ENCODE data around the gene LIMK2.
"Not testable (repeated sequence)": the region's sequence is repeated elsewhere in the genome, so short reads cannot be mapped to it uniquely, and the experiment has no call there.

The LIMK2 gene

GRCh38 chr22:31233001-31233400 is 20.9 kb downstream of the LIMK2 start:
- TF ChIP-seq L3MBTL2 (conservative IDR thresholded peaks at IDR 0.05), result no peak
- TF ChIP-seq PKNOX1 (IDR thresholded peaks at IDR 0.05), result no peak
- no peak for TF ChIP-seq HDGF (IDR thresholded peaks at IDR 0.05; ENCODE audit: borderline replicate concordance)
- TF ChIP-seq SP1 (IDR thresholded peaks at IDR 0.05), result no peak
- TF ChIP-seq FOXM1 (IDR thresholded peaks at IDR 0.05; ENCODE audit: borderline replicate concordance), result no peak
- TF ChIP-seq NFRKB (IDR thresholded peaks at IDR 0.05), result no peak
- TF ChIP-seq FOXK2 (IDR thresholded peaks at IDR 0.05), result no peak
- no peak for TF ChIP-seq ZNF384 (IDR thresholded peaks at IDR 0.05)
- TF ChIP-seq FOXA1 (IDR thresholded peaks at IDR 0.05), result no peak
- no peak for TF ChIP-seq CTBP1 (IDR thresholded peaks at IDR 0.05; ENCODE audit: borderline replicate concordance)
- no peak for TF ChIP-seq SUZ12 (IDR thresholded peaks at IDR 0.05)
- DNase-seq (ENCODE audit: extremely low spot score), result no peak
- CTCF ChIA-PET, result interaction anchor here (0.9 to 1.6 kb wide), 3 partner anchors 11 to 126 kb away, joined by 3 to 4 read pairs (median 4); partner anchors contain the start of genes LIMK2 and SELENOM
- POLR2A ChIA-PET, result no interaction called here

GRCh38 chr22:31235081-31235480 is 23.0 kb downstream of the LIMK2 start:
- TF ChIP-seq PKNOX1 (IDR thresholded peaks at IDR 0.05) (no peak), L3MBTL2 (conservative IDR thresholded peaks at IDR 0.05) (no peak), CTBP1 (IDR thresholded peaks at IDR 0.05; ENCODE audit: borderline replicate concordance) (no peak), FOXM1 (IDR thresholded peaks at IDR 0.05; ENCODE audit: borderline replicate concordance) (no peak)
- CTCF ChIA-PET, result no interaction called here

GRCh38 chr22:31236044-31236443 is 23.9 kb downstream of the LIMK2 start:
- DNase-seq (ENCODE audit: extremely low spot score); CTCF ChIA-PET; POLR2A ChIA-PET: not testable (repeated sequence)

More at GRCh38 chr22:31235081-31235480, 23.0 kb downstream of the LIMK2 start:
- DNase-seq (ENCODE audit: extremely low spot score), result no peak
- POLR2A ChIA-PET, result no interaction called here

GRCh38 chr22:31238057-31238456 is 26.0 kb downstream of the LIMK2 start:
- no peak for DNase-seq (ENCODE audit: extremely low spot score)
- CTCF ChIA-PET, result no interaction called here
- POLR2A ChIA-PET, result interaction anchor here (1.3 kb wide), 1 partner anchor 108 kb away, joined by 3 read pairs; the partner anchor contains the start of gene PATZ1

GRCh38 chr22:31239771-31240370 is 27.8 kb downstream of the LIMK2 start:
- ChIA-PET POLR2A (no interaction called here), CTCF (interaction anchor here (1.0 kb wide), 1 partner anchor 38 kb away, joined by 3 read pairs; no protein-coding TSS in a partner anchor)
- no peak for TF ChIP-seq BHLHE40 (IDR thresholded peaks at IDR 0.05; ENCODE audit: borderline replicate concordance)
- TF ChIP-seq ELF4 (IDR thresholded peaks at IDR 0.05), result no peak
- TF ChIP-seq ZNF384 (IDR thresholded peaks at IDR 0.05), result no peak
- TF ChIP-seq PKNOX1 (IDR thresholded peaks at IDR 0.05), result no peak
- TF ChIP-seq FOXM1 (IDR thresholded peaks at IDR 0.05; ENCODE audit: borderline replicate concordance), result no peak
- no peak for TF ChIP-seq ARNT (IDR thresholded peaks at IDR 0.05)
- no peak for DNase-seq (ENCODE audit: extremely low spot score)

More at GRCh38 chr22:31238057-31238456, 26.0 kb downstream of the LIMK2 start:
- TF ChIP-seq SP1 (IDR thresholded peaks at IDR 0.05) (no peak), FOXK2 (IDR thresholded peaks at IDR 0.05) (no peak), FOXM1 (IDR thresholded peaks at IDR 0.05; ENCODE audit: borderline replicate concordance) (no peak), L3MBTL2 (conservative IDR thresholded peaks at IDR 0.05) (no peak), LEF1 (IDR thresholded peaks at IDR 0.05; ENCODE audit: borderline replicate concordance) (no peak), HDGF (IDR thresholded peaks at IDR 0.05; ENCODE audit: borderline replicate concordance) (no peak), ARNT (IDR thresholded peaks at IDR 0.05) (no peak)

DNA sequence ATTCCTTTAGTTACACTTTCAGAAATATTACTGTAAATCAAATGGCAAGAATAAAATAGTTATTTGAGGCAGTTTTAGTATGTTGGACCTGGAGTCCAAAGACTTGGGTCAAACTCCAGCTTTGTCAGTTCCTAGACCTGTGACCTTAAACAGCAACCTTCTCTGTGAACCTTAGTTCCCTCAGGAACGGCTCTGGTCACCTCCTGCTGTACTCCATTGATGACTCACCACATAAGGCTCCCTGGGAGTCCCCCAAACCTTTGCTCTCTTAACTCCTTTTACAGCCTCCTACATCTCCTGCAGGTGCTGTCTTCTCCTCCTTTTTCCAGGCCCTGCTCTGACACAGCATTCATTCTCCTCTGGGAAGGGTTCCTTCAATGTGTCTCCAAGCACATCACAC is 29.1 kb downstream of the LIMK2 start:
- POLR2A ChIA-PET, result interaction anchor here (0.9 kb wide), 1 partner anchor 11 kb away, joined by 3 read pairs; no protein-coding TSS in a partner anchor
- no peak for DNase-seq (ENCODE audit: extremely low spot score)
- no peak for TF ChIP-seq ELF4 (IDR thresholded peaks at IDR 0.05)
- TF ChIP-seq FOXA1 (IDR thresholded peaks at IDR 0.05), result no peak
- TF ChIP-seq L3MBTL2 (conservative IDR thresholded peaks at IDR 0.05), result no peak
- no peak for TF ChIP-seq HDGF (IDR thresholded peaks at IDR 0.05; ENCODE audit: borderline replicate concordance)
- no peak for TF ChIP-seq SP1 (IDR thresholded peaks at IDR 0.05)
- no peak for TF ChIP-seq PKNOX1 (IDR thresholded peaks at IDR 0.05)
- no peak for TF ChIP-seq LEF1 (IDR thresholded peaks at IDR 0.05; ENCODE audit: borderline replicate concordance)
- TF ChIP-seq SUZ12 (IDR thresholded peaks at IDR 0.05), result no peak
- TF ChIP-seq ZNF384 (IDR thresholded peaks at IDR 0.05), result no peak
- TF ChIP-seq TARDBP (IDR thresholded peaks at IDR 0.05), result no peak
- no peak for TF ChIP-seq NFRKB (IDR thresholded peaks at IDR 0.05)
- no peak for TF ChIP-seq BHLHE40 (IDR thresholded peaks at IDR 0.05; ENCODE audit: borderline replicate concordance)
- TF ChIP-seq CTBP1 (IDR thresholded peaks at IDR 0.05; ENCODE audit: borderline replicate concordance), result no peak
- no peak for TF ChIP-seq FOXM1 (IDR thresholded peaks at IDR 0.05; ENCODE audit: borderline replicate concordance)
- no peak for TF ChIP-seq ARNT (IDR thresholded peaks at IDR 0.05)
- TF ChIP-seq FOXK2 (IDR thresholded peaks at IDR 0.05), result no peak
- CTCF ChIA-PET, result interaction anchor here (0.6 to 1.5 kb wide), 4 partner anchors 11 to 586 kb away, joined by 3 to 5 read pairs (median 3); partner anchors contain the start of gene LIMK2
